Activated effector memory CD4-positive, alpha-beta T cell treated with Interleukin-2 at 50 U/mL for 16 hours (primary cell): Measurements from ENCODE around the gene SNED1.
A peak's percentile ranks its signal among the peaks of the same experiment; 100 is the strongest.
"Not testable (repeated sequence)": the region's sequence is repeated elsewhere in the genome, so short reads cannot be mapped to it uniquely, and the experiment has no call there.

Experiments
- DNase-seq: peaks from one replicate; pipeline ENCODE4 v3.0.0-alpha.2; 2020

Gene SNED1

DNA sequence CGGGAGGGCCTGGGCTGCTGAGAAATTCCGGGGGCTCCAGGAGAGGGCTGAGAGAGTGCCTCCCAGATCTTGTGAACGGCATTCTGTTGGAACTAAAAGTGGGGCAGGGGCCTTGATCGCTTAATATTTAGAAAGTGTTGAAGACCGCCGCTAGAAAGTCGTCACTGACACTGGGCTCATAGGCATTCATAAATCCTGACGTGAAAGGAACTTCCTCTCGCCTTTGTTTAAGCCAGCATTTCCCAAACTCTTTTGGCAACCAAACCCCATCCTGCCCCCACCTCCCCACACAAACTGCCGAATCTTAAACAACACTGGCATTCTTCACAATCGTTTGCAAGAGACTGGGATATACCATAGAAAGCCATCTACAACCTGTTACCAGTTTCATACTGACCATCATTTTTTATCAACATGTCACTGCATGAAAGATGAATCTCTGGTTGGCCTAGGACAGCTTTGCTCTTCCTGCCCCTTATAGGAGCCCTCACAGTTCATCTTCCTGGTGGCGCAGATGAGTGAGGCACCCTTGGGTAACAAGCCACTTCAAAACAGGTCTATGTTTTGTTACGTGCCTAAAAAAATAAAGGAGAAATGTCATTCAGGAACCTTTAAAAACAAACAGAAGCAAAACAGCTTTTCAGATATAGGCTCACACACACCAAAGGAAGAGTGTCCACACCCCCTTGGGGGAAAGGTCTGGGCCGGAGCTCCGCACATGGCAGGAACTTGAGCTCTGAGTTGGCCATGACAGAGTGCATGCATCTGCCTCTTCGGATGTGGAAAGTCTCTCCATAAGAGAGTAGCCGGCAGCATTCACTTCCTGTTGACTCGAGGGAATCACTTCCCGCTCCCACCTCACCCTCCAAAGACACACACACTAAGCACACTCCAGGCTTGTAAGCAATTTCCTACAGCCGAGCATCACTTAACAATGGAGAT is 90.6 kb downstream of the SNED1 start:
- no peak for DNase-seq

DNA sequence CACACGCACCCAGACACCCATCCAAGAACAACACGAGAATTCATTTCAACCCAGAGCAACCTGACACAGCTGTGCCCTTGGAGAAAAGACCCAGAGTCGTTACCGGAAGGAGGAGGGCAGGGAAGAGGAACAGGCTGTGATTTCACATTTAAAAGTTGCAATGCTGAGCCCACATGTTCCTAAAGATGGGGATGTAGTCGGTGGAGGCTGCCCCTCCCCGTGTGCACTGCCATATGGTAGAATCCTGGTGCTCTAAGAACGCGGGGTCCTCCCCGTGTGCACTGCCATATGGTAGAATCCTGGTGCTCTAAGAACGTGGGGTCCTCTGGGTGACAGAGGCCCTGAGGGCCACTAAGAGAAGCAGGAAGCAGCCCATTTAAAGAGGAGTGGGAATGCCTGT is 92.8 kb downstream of the SNED1 start:
- no peak for DNase-seq

DNA sequence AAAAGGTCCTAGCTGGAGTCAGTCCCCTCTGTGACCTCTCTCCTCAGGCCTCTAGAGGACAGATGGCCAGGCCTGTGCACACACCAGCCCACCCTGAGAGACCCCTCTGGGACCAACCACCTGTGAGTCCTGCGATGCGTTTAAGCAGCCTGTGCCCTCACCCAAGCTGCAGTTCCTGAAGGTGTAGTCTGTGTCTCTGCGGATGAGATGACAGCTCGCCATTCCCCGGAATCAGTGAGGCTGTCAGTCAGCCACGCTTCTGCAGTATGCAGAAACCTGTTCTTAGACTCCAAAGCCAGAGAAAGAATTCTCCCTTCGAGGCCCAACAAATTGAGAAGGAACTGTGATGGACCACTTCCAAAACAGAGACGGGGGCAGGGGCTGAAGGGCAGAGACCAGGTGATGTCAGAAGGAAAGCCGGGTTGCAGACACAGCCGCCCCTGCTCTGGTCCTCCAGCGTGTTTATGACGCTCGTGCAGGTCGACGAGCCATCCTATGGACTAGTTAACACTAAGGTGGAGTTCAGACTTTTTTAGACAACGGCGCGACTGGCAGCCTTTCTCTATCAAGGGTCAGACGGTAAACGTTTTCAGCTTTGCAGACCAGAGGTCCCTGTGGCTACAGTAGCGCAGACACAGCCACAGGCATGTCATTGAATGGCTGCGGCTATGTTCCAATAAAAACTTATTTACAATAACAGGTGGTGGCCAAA is 93.5 kb downstream of the SNED1 start:
- no peak for DNase-seq

DNA sequence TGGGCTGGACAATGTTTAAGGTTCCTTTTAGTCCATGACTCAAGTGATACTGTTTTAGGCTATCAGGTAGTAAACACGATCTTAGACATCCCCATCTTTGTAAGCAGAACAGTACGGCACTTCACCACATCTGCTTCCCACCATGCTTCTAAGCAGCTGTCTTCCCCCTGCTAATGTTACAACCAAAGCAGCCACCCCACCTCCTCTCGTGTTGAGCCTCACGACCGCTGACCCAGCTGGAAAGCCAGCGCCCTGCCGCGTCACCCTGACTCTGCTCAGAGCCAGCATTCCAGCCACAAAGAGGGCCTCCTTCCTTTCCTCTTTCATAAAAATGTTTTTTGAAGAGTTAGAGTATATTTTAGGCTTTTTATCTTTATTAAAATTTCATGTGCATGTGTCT is 94.3 kb downstream of the SNED1 start:
- no peak for DNase-seq

DNA sequence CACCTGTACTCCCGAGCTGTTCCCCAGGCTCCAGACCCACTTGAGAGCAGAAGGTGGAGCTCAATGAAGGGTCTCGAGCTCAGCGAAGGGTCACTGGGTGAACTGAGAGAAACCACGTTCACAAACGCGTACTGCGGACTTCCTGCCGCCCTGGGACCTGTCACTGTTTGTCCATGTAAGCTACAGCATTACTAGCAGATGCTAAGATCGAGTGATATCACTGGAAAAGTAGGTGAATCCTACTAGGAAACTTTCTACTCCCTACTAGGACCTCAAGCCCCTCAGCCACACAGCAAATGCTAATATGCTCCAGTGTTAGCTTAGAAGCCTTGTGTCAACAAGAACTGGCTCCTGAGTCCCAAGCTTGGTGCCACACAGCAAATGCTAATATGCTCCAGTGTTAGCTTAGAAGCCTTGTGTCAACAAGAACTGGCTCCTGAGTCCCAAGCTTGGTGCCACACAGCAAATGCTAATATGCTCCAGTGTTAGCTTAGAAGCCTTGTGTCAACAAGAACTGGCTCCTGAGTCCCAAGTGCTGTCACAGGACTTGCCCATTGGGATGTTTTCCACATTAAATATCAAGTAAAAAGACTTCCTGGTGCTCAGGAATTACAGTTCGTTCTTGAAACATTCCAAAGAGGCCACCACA is 94.8 kb downstream of the SNED1 start:
- DNase-seq: not testable (repeated sequence)

DNA sequence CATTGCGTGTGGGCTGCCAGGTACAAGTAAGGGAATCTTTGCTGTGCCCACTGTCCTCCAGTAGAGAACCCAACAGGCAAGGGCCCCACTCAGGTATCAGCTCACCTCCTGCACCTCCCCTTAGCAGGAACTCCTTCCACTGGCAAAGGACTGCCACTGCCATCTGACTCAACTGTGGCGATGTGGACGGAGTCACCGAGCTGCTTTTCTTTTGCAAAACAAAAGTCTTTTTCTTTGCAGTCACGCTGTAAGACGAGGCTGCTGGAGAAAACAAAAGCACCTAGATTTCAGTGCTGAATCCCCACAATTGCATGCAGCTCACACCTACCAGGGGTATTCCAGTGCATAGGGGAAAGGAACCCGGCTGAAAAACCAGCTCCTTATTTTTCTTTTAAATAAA is 95.8 kb downstream of the SNED1 start:
- DNase-seq: no peak

DNA sequence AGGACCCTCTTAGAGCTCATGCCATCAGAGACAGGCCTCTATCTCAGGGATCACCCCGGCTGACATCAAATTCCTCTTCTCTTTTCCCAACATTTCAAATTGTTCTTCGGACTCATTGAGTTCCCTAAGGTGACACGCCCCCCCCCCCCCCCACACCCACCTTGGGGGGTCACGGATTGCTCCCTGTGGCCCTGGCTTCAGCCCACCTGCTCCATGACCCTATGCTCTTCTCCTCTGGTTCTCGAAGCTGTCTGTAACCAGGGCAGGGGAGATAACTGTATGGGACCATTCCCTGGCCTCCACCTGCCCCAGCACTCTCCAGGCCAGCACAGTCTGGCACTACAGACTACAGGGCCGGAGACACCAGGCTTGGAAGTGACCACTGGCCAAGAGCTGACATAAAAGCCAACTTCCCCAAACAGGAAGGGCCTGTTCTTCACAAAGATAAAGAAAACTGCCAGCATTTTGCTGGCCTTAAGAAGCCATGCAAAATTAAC is 96.6 kb downstream of the SNED1 start:
- no peak for DNase-seq

DNA sequence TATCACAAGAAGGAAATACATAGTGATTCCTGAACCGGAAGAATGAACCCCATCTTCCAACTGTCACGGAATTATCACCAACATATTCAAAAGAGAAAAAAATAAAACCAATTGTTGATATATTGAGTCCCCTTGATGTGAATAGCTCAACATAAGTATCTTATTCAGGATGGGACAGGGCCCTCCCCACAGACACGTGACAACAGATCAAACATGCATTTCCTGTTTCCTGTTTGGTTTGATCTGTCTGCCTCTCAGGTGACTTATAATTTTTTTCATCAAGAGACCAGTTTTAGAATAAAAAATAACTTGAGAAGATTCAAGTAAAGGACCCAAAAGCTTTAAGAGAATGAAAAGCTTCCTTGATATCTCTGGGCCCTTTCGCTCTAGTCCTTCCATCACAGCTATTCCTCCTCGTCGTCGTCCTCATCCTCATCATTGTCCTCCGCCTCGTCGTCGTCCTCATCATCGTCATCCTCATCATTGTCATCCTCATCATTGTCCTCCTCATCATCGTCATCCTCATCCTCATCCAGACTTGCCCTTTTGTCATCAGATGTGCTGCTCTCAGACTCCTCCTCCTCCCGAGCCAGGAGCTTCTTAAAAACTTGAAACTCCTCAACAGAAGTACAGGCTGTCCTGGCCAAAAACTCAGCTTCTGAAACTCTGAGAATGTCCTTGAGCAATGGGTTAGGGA is 97.3 kb downstream of the SNED1 start:
- DNase-seq: peak; percentile 39

DNA sequence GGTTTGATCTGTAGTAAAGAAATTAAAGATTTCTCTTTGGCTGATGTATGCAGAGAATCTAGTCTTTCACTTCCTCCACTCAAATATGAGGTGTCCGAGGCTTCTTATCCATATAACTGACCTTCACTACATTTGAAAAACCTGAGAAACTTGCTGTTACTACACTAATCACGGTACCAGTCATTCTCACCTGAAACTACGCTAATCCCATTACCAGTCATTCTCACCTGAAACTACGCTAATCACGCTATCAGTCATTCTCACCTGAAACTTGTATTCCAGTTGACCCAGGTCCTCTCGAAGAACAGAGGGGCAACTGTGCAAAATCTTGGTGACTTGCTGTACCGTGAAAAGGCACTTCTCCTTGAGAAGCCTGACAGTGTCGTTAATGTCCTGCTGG is 98.6 kb downstream of the SNED1 start:
- no peak for DNase-seq

DNA sequence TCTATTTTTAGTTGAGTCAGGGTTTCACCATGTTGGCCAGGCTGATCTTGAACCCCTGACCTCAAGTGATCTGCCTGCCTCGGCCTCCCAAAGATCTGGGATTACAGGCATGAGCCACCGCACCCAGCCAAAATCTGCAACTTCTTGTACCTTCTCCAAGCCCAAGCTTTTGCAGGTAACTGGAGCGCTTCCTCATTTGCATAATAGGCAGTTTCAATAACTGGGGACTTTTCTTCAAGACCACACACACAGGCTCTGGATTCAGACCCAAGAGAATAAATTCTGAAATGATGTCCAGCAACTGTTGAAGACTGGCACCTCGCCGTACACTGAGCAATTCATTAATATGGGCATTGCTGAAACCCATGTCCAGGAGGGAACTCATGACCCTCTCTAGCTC is 100.8 kb downstream of the SNED1 start:
- DNase-seq: no peak

DNA sequence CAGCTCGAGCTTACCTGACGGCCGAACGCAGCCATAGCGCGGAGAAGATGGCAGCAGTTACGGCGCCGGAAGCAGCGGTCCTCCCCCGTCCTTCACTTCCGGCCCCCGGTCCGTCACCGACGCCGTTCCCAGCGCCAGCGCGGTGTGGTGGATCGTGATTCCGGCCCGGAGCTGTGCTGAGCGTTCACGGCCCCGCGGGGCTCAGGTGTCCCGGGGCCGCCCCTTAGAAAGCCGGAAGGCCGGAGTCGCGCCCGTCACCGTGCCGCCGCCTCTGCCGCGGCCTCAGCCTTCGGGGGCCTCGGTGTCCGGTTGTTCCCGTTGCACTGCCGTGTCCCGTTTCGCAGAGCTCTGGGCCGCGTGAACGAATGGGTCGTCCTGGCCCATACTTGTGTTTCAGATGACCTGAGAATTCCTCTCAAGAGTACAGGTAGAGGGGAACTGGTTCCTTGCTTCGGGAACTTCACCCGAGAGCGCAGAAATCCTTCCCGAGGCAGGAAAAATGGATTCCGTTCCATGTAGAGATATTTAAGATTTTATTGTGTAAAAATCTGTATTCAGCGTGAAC is 103.9 kb downstream of the SNED1 start, which contains the start of gene MTERF4:
Gene MTERF4 (minus strand): TSS at position 49 of the 565 bp plus-strand sequence. CDS start 14 bp downstream, at position 35.
- peak; percentile 81 for DNase-seq

DNA sequence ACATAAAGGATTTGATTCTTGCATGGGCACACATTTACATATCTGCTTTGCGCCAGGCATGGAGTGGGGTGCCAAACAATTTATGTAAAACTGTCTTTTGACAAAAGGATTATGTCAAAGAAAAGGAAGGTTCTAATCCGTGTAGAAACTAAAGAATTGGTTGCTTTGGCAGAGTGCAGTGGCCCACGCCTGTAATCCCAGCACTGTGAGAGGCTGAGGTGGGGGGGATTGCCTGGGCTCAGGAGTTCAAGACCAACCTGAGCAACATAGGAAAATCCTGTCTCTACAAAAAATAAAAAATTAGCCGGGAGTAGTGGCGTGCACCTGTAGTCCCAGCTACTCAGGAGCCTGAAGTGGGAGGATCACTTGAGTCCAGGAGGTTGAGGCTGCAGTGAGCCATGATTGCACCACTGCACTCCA is 104.8 kb downstream of the SNED1 start:
- DNase-seq: no peak

DNA sequence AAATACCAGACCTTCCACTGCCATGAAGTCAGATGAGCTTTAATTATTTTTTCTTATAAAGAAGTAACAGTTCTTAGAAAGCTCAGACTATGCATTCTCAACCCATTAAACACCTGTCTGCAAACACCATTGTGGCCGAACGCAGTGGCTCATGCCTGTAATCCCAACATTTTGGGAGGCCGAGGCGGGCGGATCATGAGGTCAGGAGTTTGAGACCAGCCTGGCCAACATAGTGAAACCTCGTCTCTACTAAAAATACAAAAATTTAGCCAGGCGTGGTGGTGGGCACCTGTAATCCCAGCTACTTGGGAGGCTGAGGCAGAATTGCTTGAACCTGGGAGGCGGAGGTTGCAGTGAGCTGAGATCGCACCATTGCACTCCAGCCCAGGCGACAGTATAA is 106.2 kb downstream of the SNED1 start:
- not testable (repeated sequence) for DNase-seq

DNA sequence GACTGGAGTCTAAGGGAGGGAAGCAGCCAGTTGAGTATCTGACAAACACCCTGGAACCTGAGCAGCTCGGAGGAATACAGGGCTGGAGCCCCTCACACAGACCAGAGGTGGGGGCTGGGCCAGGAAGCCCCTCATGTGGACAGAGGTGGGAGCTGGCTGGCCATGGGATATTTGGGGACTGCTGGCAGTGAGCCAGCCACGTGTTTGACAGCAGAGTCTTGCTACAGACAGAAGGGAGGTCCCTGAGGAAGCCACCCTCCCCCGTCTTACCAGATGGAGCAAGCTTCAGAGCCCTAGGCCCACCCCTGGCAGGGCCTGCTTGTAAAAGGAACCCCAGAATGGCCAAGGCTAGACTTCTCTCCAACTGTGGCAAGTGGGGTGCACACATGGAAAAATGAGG is 107.2 kb downstream of the SNED1 start:
- no peak for DNase-seq

DNA sequence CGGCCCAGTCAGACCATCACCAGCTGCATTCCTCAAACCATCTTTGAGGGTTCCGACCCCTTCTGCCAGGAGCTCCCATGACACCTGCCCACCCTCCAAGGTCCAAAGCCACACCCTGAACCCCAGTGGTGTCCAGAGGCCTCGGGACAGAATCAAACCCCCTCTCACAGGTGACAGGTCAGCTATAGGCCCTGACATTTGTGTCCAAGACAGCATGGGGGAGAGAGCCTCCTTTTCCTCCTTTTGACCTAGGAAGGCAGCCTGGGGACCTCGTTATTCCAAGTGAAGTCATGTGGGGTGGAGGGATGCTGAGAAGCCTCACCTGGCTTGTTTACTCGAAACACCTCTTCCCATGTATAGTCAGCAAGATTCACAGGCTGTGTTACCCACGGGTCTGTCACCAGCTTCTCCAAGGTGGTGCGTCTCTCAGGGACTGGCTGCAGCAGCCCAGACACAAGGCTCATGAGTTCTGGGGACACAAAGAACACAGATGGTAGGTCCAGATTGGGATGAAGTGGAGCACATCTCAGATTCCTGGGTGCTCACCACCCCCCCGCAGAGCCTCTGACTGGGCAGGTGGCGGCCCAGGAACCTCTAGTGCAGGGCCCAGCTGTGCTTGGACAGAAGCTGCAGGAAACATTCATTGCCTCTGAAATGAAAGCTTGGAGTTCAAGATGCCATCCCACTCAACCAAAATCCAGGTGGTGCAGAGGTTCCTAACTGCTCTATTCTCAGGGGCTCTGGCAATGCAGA is 108.8 kb downstream of the SNED1 start:
- DNase-seq: no peak

DNA sequence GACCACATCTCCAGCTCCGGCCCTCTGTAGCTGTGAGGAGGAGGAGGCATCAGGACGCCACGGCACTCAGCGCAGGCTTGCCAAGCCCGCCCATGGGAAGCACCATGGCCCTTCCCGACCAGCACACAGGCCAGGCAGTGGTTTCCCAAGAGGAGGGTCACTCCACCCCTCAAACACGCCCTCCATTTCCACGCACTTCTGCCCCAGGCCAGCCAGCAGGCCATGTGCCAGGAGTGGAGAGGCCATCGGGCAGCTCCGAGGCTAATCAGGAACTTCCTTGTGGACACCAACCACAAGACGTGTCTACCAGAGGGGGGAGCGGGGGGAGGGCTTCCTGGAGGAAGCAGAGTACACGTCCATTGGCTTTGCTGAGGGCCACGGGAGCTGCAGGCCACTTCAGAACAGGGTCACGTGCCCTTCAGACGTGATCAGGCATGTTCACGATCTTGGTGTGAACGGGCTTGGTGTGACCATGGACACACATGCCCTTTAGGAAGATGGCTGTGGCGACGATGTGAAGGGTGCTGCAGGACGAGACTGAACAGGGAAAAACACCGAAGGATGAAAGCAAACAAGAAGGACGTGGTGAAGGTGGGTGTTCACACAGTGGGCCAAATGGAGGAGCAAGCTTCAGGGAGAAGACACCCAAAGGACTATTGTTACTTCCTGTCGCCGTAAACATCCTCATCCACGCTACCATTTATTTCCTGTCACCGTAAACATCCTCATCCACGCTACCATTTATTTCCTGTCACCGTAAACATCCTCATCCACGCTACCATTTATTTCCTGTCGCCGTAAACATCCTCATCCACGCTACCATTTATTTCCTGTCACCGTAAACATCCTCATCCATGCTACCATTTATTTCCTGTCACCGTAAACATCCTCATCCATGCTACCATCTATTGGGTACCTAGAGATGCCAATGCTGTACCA is 110.1 kb downstream of the SNED1 start:
- DNase-seq: no peak

DNA sequence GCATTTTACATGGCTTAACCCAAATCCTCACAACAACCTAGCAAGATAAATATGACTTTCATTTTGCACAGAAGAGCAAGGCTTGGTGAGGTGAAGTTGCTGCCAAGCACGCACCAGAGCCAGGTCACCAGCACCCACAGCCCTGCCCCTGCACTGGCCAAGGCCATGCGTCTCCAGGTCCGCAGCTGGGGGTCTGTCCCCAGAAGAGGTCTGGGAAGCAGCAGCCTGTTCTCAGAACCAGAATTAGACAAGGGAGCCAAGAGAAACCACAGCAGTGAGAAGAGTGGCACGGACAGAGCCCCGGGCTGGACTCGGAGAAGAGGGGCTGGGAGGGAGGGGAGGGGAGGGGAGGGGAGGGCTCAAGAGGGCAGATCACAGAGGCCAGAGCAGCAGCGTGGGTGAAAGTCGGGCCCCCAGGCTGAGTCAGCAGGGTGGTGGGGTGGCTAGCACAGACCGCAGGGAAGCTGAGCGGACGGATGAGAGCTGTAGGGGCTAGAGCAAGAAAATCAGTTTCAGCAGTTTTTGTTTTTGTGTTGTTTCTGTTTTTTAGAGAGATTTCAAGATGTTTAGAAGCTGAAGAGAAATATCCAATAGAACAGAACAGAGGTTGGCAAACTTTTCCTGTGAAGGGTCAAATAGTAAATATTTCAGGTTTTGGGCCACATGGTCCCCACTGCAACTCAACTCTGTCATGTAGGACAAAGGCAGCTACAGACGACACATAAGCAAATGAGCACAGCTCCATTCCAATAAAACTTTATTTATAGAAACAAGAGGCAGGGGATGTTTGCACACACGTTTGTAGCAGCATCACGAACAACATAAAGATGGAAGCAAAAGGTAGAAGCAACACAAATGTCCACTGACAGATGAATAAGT is 111.0 kb downstream of the SNED1 start:
- DNase-seq: no peak

DNA sequence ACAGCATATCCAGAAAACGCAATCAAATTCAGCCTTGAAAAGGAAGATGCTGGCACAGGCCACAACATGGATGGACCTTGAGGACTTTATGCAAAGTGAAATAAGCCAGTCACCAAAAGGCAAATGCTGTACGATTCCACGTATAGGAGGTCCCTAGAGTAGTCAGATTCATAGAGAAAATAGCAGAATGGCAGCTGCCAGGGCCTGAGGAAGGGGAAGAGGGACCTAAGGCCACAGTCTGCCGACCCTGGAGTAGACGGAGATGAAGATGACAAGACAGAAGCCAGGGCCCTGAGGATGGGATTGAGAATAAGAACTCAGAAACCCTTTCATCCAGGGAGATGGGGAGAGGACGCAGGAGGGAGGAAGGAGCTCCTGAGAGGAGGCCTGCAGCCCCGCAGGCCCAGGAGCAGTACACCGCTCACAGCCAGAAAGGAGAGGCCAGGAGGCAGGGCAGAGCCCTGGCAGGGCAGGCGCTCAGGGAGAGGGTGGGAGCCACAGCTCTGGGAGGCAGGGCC is 111.7 kb downstream of the SNED1 start:
- DNase-seq: no peak
